DOHH2 (cell line): ENCODE measurements around the gene COL4A2.

Experiments
- H3F3A ChIP-seq: fragments of 200-600 bp; sonication (generic), shearing (Covaris generic); 2 replicates; pipeline ENCODE4 v1.6.0; 2016; ENCODE audit warnings: antibody characterized with exemption, mild to moderate bottlenecking; ENCODE audit not compliant: control insufficient read depth, insufficient read depth
- H3K27ac ChIP-seq: fragments of 200-600 bp; sonication (generic); 2 replicates; pipeline ENCODE4 v1.5.1; 2014; ENCODE audit warnings: low read depth, mild to moderate bottlenecking, low read length, moderate library complexity
- H3K27me3 ChIP-seq: fragments of 200-600 bp; sonication (generic); 2 replicates; pipeline ENCODE4 v1.6.1; 2014; ENCODE audit warnings: mild to moderate bottlenecking, low read length, mixed read lengths; ENCODE audit not compliant: control insufficient read depth
- H3K36me3 ChIP-seq: fragments of 200-600 bp; sonication (generic); 2 replicates; pipeline ENCODE4 v1.6.1; 2014; ENCODE audit warnings: mild to moderate bottlenecking, low read length, moderate library complexity, mixed read lengths; ENCODE audit not compliant: control insufficient read depth
- H3K4me1 ChIP-seq: fragments of 200-600 bp; sonication (generic); 2 replicates; pipeline ENCODE4 v1.6.1; 2014; ENCODE audit warnings: mild to moderate bottlenecking, low read length, mixed read lengths; ENCODE audit not compliant: control insufficient read depth
- H3K4me2 ChIP-seq: fragments of 200-600 bp; sonication (generic); 2 replicates; pipeline ENCODE4 v1.6.0; 2014; ENCODE audit warnings: mild to moderate bottlenecking, low read length, moderate library complexity
- H3K4me3 ChIP-seq: fragments of 200-600 bp; sonication (generic); 2 replicates; pipeline ENCODE4 v1.5.1; 2014; ENCODE audit warnings: mild to moderate bottlenecking, low read length, mixed read lengths
- H3K79me2 ChIP-seq: fragments of 200-600 bp; sonication (generic); 2 replicates; pipeline ENCODE4 v1.6.1; 2014; ENCODE audit warnings: mild to moderate bottlenecking, low read length, mixed read lengths; ENCODE audit not compliant: control insufficient read depth
- H3K9me2 ChIP-seq: fragments of 200-600 bp; sonication (generic); replicated peaks from 2 replicates; pipeline ENCODE4 v1.6.1; 2014; ENCODE audit warnings: mild to moderate bottlenecking, low read length, mixed read lengths; ENCODE audit not compliant: control insufficient read depth
- H3K9me3 ChIP-seq: fragments of 200-600 bp; sonication (generic); 2 replicates; pipeline ENCODE4 v1.6.1; 2014; ENCODE audit warnings: antibody characterized with exemption, low read length, mixed read lengths; ENCODE audit not compliant: control insufficient read depth, insufficient read depth
- H4K20me1 ChIP-seq: fragments of 200-600 bp; sonication (generic); 2 replicates; pipeline ENCODE4 v1.6.0; 2014; ENCODE audit warnings: low read depth, mild to moderate bottlenecking, antibody characterized with exemption, low read length, moderate library complexity; ENCODE audit not compliant: control insufficient read depth, insufficient read depth
- CTCF ChIP-seq: fragments of 200-600 bp; sonication (generic); IDR thresholded peaks from one replicate; pipeline ENCODE4 v1.5.1; 2014; ENCODE audit warnings: antibody characterized with exemption, mild to moderate bottlenecking, low read depth, low read length; ENCODE audit not compliant: poor library complexity, severe bottlenecking
- EZH2phosphoT487 ChIP-seq: fragments of 200-600 bp; sonication (generic); IDR thresholded peaks from 2 replicates; pipeline ENCODE4 v1.6.1; 2017; ENCODE audit warnings: borderline replicate concordance, mild to moderate bottlenecking, antibody characterized with exemption, low read length, moderate library complexity, mixed read lengths

The COL4A2 gene

DNA sequence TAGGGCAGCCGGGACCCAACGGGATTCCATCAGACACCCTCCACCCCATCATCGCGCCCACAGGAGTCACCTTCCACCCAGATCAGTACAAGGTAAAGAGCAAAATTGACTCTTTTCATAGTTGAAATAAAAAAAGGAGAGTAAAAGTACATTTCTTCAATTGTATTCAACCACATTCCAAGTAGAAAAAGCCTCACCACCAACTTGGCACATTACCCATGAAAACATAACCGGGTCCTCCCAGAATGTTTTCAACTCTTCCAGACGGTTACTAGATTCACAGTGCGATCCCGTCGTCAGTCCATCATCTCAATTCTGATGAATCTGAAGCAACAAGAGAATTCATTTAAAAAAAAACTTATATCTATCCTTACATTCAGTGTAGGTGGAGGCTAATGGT, 129.2 kb downstream of the COL4A2 start:
- H4K20me1 ChIP-seq, result no peaks in the 10 kb centered on the region
- H3K4me2 ChIP-seq, result no peak overlapping the region
- H3K9me2 ChIP-seq, result no peaks in the 10 kb centered on the region
- H3K36me3 ChIP-seq, result no peaks in the 10 kb centered on the region
- H3K4me1 ChIP-seq, result no peaks in the 10 kb centered on the region
- H3F3A ChIP-seq, result no peaks in the 10 kb centered on the region
- H3K9me3 ChIP-seq, result no peaks in the 10 kb centered on the region
- TF ChIP-seq CTCF, result no peak
- TF ChIP-seq EZH2phosphoT487, result no peak
- H3K4me3 ChIP-seq, result no peak overlapping the region
- H3K27me3 ChIP-seq, result peaks cover 5% of the 10 kb centered on the region; the same call in 1 of the 2 replicates
- no peaks in the 10 kb centered on the region for H3K79me2 ChIP-seq
- H3K27ac ChIP-seq, result no peak overlapping the region

DNA sequence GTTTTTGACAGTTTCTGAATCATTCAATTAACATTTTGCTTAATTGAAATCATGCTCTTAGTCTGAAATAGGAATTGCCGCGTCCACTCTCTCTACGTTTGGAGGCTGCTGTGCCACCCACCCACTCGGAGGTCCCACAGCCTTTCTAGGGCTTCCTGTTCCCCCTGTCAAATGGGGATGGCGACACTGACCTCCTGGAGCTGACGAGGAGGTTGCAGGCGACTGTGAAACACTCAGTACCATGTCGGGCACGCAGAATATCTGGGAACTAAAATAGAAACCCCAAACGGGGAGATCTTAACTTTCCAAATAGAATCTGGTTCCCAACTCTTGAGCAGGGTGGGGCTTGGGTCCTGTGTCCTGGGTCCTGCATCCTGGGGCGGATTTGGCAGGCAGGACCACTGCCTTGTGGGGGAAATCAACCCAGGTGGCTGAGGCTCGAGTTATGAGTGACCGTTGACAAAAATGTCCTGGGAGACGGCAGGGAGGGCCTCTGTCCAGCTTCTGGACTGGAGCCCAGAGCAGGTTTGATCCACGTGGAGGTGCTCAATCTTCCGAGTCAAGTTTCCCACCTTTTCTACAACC, 129.8 kb downstream of the COL4A2 start:
- Histone ChIP-seq H3K4me1 (no peaks in the 10 kb centered on the region), H3K79me2 (no peaks in the 10 kb centered on the region), H3K27me3 (peaks cover 2% of the 10 kb centered on the region; the same call in 1 of the 2 replicates), H3F3A (no peaks in the 10 kb centered on the region), H3K9me3 (no peaks in the 10 kb centered on the region), H3K4me3 (no peak overlapping the region), H3K36me3 (no peaks in the 10 kb centered on the region), H4K20me1 (no peaks in the 10 kb centered on the region), H3K27ac (no peak overlapping the region), H3K9me2 (no peaks in the 10 kb centered on the region), H3K4me2 (no peak overlapping the region)
- TF ChIP-seq EZH2phosphoT487 (no peak), CTCF (no peak)

- H3K36me3 ChIP-seq, result no peaks in the 10 kb centered on the region
- H3K4me1 ChIP-seq, result no peaks in the 10 kb centered on the region
- H3K4me3 ChIP-seq, result no peak overlapping the region
- H3K79me2 ChIP-seq, result no peaks in the 10 kb centered on the region
- no peaks in the 10 kb centered on the region for H3K9me2 ChIP-seq
- no peaks in the 10 kb centered on the region for H3K9me3 ChIP-seq
- H3K4me2 ChIP-seq, result no peak overlapping the region
- H3K27ac ChIP-seq, result no peak overlapping the region
- H3F3A ChIP-seq, result no peaks in the 10 kb centered on the region
- no peak for TF ChIP-seq EZH2phosphoT487
- no peak for TF ChIP-seq CTCF
- no peaks in the 10 kb centered on the region for H4K20me1 ChIP-seq
- peaks cover 3% of the 10 kb centered on the region for H3K27me3 ChIP-seq
These were observed 131.1 kb downstream of the COL4A2 start for GRCh38 chr13:110438211-110438610.

DNA sequence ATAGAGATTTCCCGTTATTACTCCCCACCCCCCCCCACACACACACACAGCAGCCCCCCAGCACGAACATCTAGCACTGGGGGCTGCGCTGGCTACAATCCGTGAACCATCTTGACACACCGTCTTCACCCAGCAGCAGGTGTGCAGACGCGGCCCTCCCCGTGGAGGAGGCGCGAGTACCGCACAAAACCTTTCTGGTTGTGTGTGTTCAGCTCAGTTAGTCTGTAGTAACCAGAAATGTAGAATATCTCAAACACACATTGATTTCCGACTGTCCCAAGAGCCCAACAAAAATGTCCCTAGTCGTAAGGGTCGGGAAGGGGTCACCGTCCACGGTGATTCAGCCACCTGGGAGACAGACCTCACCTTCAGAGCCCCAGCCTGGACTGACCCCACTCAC, 131.7 kb downstream of the COL4A2 start:
- no peaks in the 10 kb centered on the region for H3K79me2 ChIP-seq
- H3K27ac ChIP-seq, result no peak overlapping the region
- H4K20me1 ChIP-seq, result no peaks in the 10 kb centered on the region
- H3K4me1 ChIP-seq, result no peaks in the 10 kb centered on the region
- no peaks in the 10 kb centered on the region for H3F3A ChIP-seq
- H3K27me3 ChIP-seq, result peaks cover 5% of the 10 kb centered on the region
- no peaks in the 10 kb centered on the region for H3K9me3 ChIP-seq
- no peak overlapping the region for H3K4me2 ChIP-seq
- H3K4me3 ChIP-seq, result no peak overlapping the region
- H3K36me3 ChIP-seq, result no peaks in the 10 kb centered on the region
- TF ChIP-seq EZH2phosphoT487 (no peak), CTCF (no peak)
- no peaks in the 10 kb centered on the region for H3K9me2 ChIP-seq
